Panc1 (cell line): ENCODE data around the gene DLG5. TPM values are rescaled to one million over a fixed set of nuclear protein-coding genes. Genes with fewer than 3 reads are reported as not detected.

Experiments used
- ATAC-seq: fragments of 200-7000 bp; cut with Tn5 transposase; 2 replicates; pipeline ENCODE4 v1.9.1; 2020; ENCODE audit warnings: mild to moderate bottlenecking, moderate library complexity
- BruUV-seq: library from RNA; stranded (reverse); fragments of 400-500 nt; replicated peaks from 2 replicates; lab custom pipeline; 2021; lab: Mats Ljungman, UMichigan
- CTCF ChIA-PET: fragments of 300-600 bp; sonication (Branson Sonifier 250); formaldehyde crosslinking; loops from one replicate; lab custom pipeline; 2022; ENCODE audit warnings: antibody characterized with exemption; lab: Charles Lee
- POLR2A ChIA-PET: fragments of 300-600 bp; sonication (Branson Sonifier 250); formaldehyde crosslinking; loops from one replicate; lab custom pipeline; 2022; ENCODE audit warnings: antibody characterized with exemption; lab: Charles Lee
- DNase-seq: peaks from one replicate; pipeline ENCODE4 v3.0.0-alpha.2; 2010; ENCODE audit warnings: low read depth, low spot score
- H3K27ac ChIP-seq: 2 replicates; pipeline ENCODE4 v1.5.1; 2011; ENCODE audit warnings: mild to moderate bottlenecking, low read length, inconsistent platforms
- H3K27me3 ChIP-seq: fragments of 200-500 bp; sonication (Bioruptor generic); 2 replicates; pipeline ENCODE4 v1.6.0; 2014; ENCODE audit warnings: low read length, inconsistent platforms; ENCODE audit not compliant: control insufficient read depth, insufficient read depth
- H3K36me3 ChIP-seq: fragments of 200-500 bp; sonication (Bioruptor generic); 2 replicates; pipeline ENCODE4 v1.5.1; 2014; ENCODE audit warnings: inconsistent platforms, mild to moderate bottlenecking, low read length, moderate library complexity; ENCODE audit not compliant: control insufficient read depth, insufficient read depth
- H3K4me1 ChIP-seq: 2 replicates; pipeline ENCODE4 v1.5.1; 2011; ENCODE audit warnings: inconsistent platforms, mild to moderate bottlenecking, low read length, moderate library complexity; ENCODE audit not compliant: control insufficient read depth, insufficient read depth
- H3K4me3 ChIP-seq, 2 experiments: 2 replicates each; pipeline ENCODE4 v1.5.1; 2011 to 2012; ENCODE audit warnings: low read depth in 2 of 2, low read length in 2 of 2, mild to moderate bottlenecking in 2 of 2, inconsistent platforms in 1 of 2, moderate library complexity in 1 of 2
- H3K9me3 ChIP-seq: fragments of 200-500 bp; sonication (Bioruptor generic); 2 replicates; pipeline ENCODE4 v1.5.1; 2014; ENCODE audit warnings: low read depth, mild to moderate bottlenecking, inconsistent platforms, low read length, moderate library complexity; ENCODE audit not compliant: control insufficient read depth, insufficient read depth
- POLR2AphosphoS5 ChIP-seq: IDR thresholded peaks from 2 replicates; pipeline ENCODE4 v1.6.1; 2012; ENCODE audit warnings: mild to moderate bottlenecking, low read depth, low read length, moderate library complexity
- SIN3A ChIP-seq: IDR thresholded peaks from 2 replicates; pipeline ENCODE4 v1.6.1; 2012; ENCODE audit warnings: low read depth, mild to moderate bottlenecking, low read length, moderate library complexity, borderline replicate concordance; ENCODE audit not compliant: insufficient read depth
- TCF7L2 ChIP-seq: IDR thresholded peaks from 2 replicates; pipeline ENCODE4 v1.6.1; 2011; ENCODE audit warnings: mild to moderate bottlenecking, low read depth, low read length, inconsistent platforms
- in situ Hi-C: cut with HindIII; loops from 2 replicates; pipeline ENCODE4 v1.10.0; 2016; ENCODE audit warnings: low sequenced_read_pairs, low pct_unique_long_range_greater_than_20kb
- intact Hi-C: fragments of 100-400 bp; cut with micrococcal nuclease; formaldehyde crosslinking; loops from one replicate; pipeline ENCODE4 v1.10.0; 2022; ENCODE audit not compliant: unreplicated experiment
- total RNA-seq: library from RNA; stranded (reverse); gene quantifications from one replicate; pipeline ENCODE4 v1.2.1, GENCODE V29; 2021; ENCODE audit not compliant: unreplicated experiment
- TF ChIP-seq, protein P1 (sequence below): fragments of 450-650 bp; IDR thresholded peaks from 2 replicates; pipeline ENCODE4 v1.5.1; 2017; ENCODE audit warnings: mild to moderate bottlenecking
- TF ChIP-seq, protein P2 (sequence below), 2 experiments: IDR thresholded peaks; 2 replicates each; pipeline ENCODE4 v1.6.1; 2011 to 2012; ENCODE audit warnings: low read depth in 2 of 2, control low read depth in 1 of 2, low read length in 1 of 2, mild to moderate bottlenecking in 1 of 2, moderate library complexity in 1 of 2; ENCODE audit not compliant: insufficient read depth in 1 of 2

DLG5 gene
- total RNA-seq, 1 experiment from 2014 or later: 85.6 TPM

DNA sequence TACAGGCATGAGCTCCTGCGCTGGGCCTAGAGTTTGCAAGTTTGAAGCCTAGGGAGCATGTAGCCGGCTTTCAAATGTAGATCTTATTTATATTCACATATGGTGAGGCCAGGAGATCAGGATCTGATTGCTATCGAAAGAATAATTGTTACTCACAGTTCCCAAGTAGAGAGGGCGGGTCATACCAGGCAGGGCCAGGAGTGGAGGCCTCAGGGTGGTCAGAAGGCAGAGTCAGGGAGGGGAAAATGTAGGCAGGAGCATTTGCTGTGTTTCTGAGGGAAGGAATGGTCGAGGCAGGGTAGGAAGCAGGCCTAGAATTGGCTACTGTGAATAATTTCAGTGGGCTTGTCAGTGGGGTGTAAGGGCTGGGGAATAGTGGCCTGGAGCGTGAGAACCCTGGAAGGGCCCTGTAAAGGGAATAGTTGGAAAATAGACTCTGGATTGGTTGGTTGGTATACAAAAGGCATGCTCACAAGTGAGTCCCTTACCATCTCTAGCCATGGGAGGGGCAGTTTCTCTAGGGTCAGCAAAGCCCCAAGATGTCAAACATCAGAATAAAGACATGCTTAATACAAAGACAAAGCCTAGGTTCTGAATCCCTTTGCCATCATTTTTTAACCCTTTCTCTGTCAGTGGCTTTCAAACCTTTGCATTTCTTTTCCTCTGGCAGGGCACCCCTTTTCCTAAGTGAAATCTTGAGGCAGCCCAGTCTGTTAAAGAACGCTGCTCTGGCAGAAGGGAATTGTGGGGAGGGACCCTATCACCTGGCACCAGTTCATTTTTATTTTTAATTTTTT is 36.0 kb upstream of the DLG5 start:
- no peaks in the 10 kb centered on the region for H3K36me3 ChIP-seq
- ChIA-PET CTCF (no interaction called here), POLR2A (no interaction called here)
- in situ Hi-C loops: no loop called here
- ATAC-seq (peak; percentile 51; the same call in 1 of the 2 replicates), DNase-seq (no peak)
- no peak overlapping the region for H3K4me3 ChIP-seq
- TF ChIP-seq, protein P1, sequence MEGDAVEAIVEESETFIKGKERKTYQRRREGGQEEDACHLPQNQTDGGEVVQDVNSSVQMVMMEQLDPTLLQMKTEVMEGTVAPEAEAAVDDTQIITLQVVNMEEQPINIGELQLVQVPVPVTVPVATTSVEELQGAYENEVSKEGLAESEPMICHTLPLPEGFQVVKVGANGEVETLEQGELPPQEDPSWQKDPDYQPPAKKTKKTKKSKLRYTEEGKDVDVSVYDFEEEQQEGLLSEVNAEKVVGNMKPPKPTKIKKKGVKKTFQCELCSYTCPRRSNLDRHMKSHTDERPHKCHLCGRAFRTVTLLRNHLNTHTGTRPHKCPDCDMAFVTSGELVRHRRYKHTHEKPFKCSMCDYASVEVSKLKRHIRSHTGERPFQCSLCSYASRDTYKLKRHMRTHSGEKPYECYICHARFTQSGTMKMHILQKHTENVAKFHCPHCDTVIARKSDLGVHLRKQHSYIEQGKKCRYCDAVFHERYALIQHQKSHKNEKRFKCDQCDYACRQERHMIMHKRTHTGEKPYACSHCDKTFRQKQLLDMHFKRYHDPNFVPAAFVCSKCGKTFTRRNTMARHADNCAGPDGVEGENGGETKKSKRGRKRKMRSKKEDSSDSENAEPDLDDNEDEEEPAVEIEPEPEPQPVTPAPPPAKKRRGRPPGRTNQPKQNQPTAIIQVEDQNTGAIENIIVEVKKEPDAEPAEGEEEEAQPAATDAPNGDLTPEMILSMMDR: no peak
- no peak for TF ChIP-seq POLR2AphosphoS5
- TF ChIP-seq, protein P2, sequence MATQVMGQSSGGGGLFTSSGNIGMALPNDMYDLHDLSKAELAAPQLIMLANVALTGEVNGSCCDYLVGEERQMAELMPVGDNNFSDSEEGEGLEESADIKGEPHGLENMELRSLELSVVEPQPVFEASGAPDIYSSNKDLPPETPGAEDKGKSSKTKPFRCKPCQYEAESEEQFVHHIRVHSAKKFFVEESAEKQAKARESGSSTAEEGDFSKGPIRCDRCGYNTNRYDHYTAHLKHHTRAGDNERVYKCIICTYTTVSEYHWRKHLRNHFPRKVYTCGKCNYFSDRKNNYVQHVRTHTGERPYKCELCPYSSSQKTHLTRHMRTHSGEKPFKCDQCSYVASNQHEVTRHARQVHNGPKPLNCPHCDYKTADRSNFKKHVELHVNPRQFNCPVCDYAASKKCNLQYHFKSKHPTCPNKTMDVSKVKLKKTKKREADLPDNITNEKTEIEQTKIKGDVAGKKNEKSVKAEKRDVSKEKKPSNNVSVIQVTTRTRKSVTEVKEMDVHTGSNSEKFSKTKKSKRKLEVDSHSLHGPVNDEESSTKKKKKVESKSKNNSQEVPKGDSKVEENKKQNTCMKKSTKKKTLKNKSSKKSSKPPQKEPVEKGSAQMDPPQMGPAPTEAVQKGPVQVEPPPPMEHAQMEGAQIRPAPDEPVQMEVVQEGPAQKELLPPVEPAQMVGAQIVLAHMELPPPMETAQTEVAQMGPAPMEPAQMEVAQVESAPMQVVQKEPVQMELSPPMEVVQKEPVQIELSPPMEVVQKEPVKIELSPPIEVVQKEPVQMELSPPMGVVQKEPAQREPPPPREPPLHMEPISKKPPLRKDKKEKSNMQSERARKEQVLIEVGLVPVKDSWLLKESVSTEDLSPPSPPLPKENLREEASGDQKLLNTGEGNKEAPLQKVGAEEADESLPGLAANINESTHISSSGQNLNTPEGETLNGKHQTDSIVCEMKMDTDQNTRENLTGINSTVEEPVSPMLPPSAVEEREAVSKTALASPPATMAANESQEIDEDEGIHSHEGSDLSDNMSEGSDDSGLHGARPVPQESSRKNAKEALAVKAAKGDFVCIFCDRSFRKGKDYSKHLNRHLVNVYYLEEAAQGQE (IDR thresholded peaks at IDR 0.05; ENCODE audit: insufficient read depth in 1 of 2, low read depth in 2 of 2, low read length in 1 of 2): no peak
- TF ChIP-seq TCF7L2: no peak
- TF ChIP-seq SIN3A: no peak
- no peak overlapping the region for H3K27ac ChIP-seq
- H3K4me1 ChIP-seq: no peaks in the 10 kb centered on the region
- no peaks in the 10 kb centered on the region for H3K27me3 ChIP-seq
- peaks cover 6% of the 10 kb centered on the region; the same call in 1 of the 2 replicates for H3K9me3 ChIP-seq
- BruUV-seq: no TSS peak
- intact Hi-C loops: loop anchor here (10.0 kb wide), 1 partner anchor 48 kb away; no protein-coding TSS in a partner anchor

- intact Hi-C loops: loop anchor here (10.0 kb wide), 1 partner anchor 47 kb away; no protein-coding TSS in a partner anchor
These were observed 35.1 kb upstream of the DLG5 start for GRCh38 chr10:77961668-77962067.

More at GRCh38 chr10:77961668-77962067, 35.1 kb upstream of the DLG5 start:
- no peak for DNase-seq
- in situ Hi-C loops: no loop called here
- no peak overlapping the region for H3K27ac ChIP-seq
- ATAC-seq: no peak
- peaks cover 6% of the 10 kb centered on the region; the same call in 1 of the 2 replicates for H3K9me3 ChIP-seq
- H3K4me1 ChIP-seq: no peaks in the 10 kb centered on the region
- CTCF ChIA-PET: interaction anchor here (0.7 kb wide), 1 partner anchor 21 kb away, joined by 6 read pairs; no protein-coding TSS in a partner anchor
- no peaks in the 10 kb centered on the region for H3K27me3 ChIP-seq
- POLR2A ChIA-PET: no interaction called here
- TF ChIP-seq TCF7L2: no peak
- TF ChIP-seq SIN3A: no peak
- TF ChIP-seq, protein P2 (IDR thresholded peaks at IDR 0.05; ENCODE audit: insufficient read depth in 1 of 2, low read depth in 2 of 2, low read length in 1 of 2): no peak
- TF ChIP-seq POLR2AphosphoS5: no peak
- TF ChIP-seq, protein P1: no peak
- no peak overlapping the region for H3K4me3 ChIP-seq
- no peaks in the 10 kb centered on the region for H3K36me3 ChIP-seq
- BruUV-seq: no TSS peak
